Loucy (cell line): ENCODE measurements around the gene SLC6A20.

Experiments used
- H2AFZ ChIP-seq: fragments of 200-600 bp; sonication (generic); 2 replicates; pipeline ENCODE4 v1.6.0; 2016; ENCODE audit warnings: antibody characterized with exemption, mild to moderate bottlenecking, low read length, moderate library complexity
- H3F3A ChIP-seq: fragments of 200-600 bp; 2 replicates; pipeline ENCODE4 v1.6.0; 2016; ENCODE audit warnings: antibody characterized with exemption, low read depth, mild to moderate bottlenecking
- H3K27me3 ChIP-seq: fragments of 200-600 bp; sonication (generic); 2 replicates; pipeline ENCODE4 v1.6.1; 2014; ENCODE audit warnings: low read length, mild to moderate bottlenecking; ENCODE audit not compliant: insufficient read depth, poor library complexity, severe bottlenecking
- H3K36me3 ChIP-seq: fragments of 200-600 bp; sonication (generic); 2 replicates; pipeline ENCODE4 v1.6.1; 2016; ENCODE audit warnings: low read length; ENCODE audit not compliant: insufficient read depth
- H3K4me1 ChIP-seq: fragments of 200-600 bp; sonication (generic); 2 replicates; pipeline ENCODE4 v1.5.1; 2014; ENCODE audit warnings: low read length, mild to moderate bottlenecking; ENCODE audit not compliant: insufficient read depth, poor library complexity, severe bottlenecking
- H3K4me2 ChIP-seq: fragments of 200-600 bp; sonication (generic); 2 replicates; pipeline ENCODE4 v1.6.0; 2014; ENCODE audit warnings: antibody characterized with exemption, low read length, low read depth, mild to moderate bottlenecking; ENCODE audit not compliant: poor library complexity, severe bottlenecking
- H3K4me3 ChIP-seq: fragments of 200-600 bp; sonication (generic); 2 replicates; pipeline ENCODE4 v1.5.1; 2014; ENCODE audit warnings: low read length, mild to moderate bottlenecking, mixed read lengths; ENCODE audit not compliant: poor library complexity, severe bottlenecking
- H3K79me2 ChIP-seq: fragments of 200-600 bp; sonication (generic); 2 replicates; pipeline ENCODE4 v1.6.1; 2014; ENCODE audit warnings: low read length; ENCODE audit not compliant: insufficient read depth
- H3K9ac ChIP-seq: fragments of 200-600 bp; sonication (generic); 2 replicates; pipeline ENCODE4 v1.6.0; 2014; ENCODE audit warnings: mild to moderate bottlenecking, low read depth, low read length, moderate library complexity; ENCODE audit not compliant: poor library complexity, severe bottlenecking
- H3K9me2 ChIP-seq: fragments of 200-600 bp; sonication (generic); replicated peaks from 2 replicates; pipeline ENCODE4 v1.6.1; 2016; ENCODE audit warnings: low read depth, low read length, mixed read lengths
- H3K9me3 ChIP-seq: fragments of 200-600 bp; sonication (generic); 2 replicates; pipeline ENCODE4 v1.6.1; 2014; ENCODE audit warnings: mild to moderate bottlenecking, antibody characterized with exemption, low read length, low read depth; ENCODE audit not compliant: insufficient read depth
- H4K20me1 ChIP-seq: fragments of 200-600 bp; sonication (generic); 2 replicates; pipeline ENCODE4 v1.6.0; 2014; ENCODE audit warnings: antibody characterized with exemption, low read length, mild to moderate bottlenecking; ENCODE audit not compliant: insufficient read depth, poor library complexity, severe bottlenecking
- CTCF ChIP-seq: fragments of 200-600 bp; sonication (generic); conservative IDR thresholded peaks from 2 replicates; pipeline ENCODE4 v1.5.1; 2014; ENCODE audit warnings: mild to moderate bottlenecking, antibody characterized with exemption, low read length
- EZH2phosphoT487 ChIP-seq: fragments of 200-600 bp; IDR thresholded peaks from 2 replicates; pipeline ENCODE4 v1.6.1; 2018; ENCODE audit warnings: antibody characterized with exemption, mild to moderate bottlenecking, moderate library complexity, borderline replicate concordance

SLC6A20 gene

GRCh38 chr3:45746777-45747622 lies 49.3 kb downstream of the SLC6A20 start:
- Histone ChIP-seq H2AFZ (no peak overlapping the region), H3K9me3 (no peaks in the 10 kb centered on the region), H3F3A (no peaks in the 10 kb centered on the region), H4K20me1 (no peaks in the 10 kb centered on the region), H3K4me3 (no peak overlapping the region), H3K79me2 (no peaks in the 10 kb centered on the region), H3K4me1 (peaks cover 3% of the 10 kb centered on the region), H3K9ac (no peak overlapping the region), H3K4me2 (no peak overlapping the region), H3K27me3 (no peaks in the 10 kb centered on the region), H3K36me3 (peaks cover 54% of the 10 kb centered on the region; the same call in 1 of the 2 replicates), H3K9me2 (no peaks in the 10 kb centered on the region)
- TF ChIP-seq EZH2phosphoT487, result no peak
- TF ChIP-seq CTCF, result no peak

DNA sequence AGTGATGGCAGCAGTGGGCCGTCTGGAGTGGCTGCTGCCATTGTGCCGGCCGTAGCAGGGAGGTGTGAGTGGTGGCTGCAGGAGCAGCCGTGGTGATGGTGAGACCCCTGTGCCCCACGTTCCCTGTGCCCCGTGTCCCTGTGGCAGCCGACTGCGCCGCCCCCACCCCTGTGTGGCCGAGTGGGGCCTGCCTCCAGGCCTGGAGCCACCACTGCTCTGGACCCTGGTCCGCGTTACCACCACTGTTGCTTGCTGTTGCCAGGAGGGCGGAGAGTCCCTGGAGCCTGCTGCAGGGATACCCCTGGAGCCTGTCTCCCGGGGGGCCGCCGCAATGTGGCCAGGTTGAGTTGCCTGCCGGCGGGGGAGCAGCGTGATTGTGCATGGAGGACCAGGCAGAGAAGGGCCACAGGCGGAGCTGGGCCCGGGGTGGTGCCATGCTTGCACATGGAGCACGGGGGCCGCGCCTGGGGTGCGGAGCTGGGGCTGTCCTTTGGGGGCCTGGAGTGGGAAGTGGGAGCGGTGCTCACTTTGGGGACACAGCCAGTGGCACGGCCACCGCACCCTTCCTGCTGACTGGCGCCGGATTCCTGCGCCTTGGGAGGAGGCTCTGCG lies 50.1 kb downstream of the SLC6A20 start:
- Histone ChIP-seq H3K9me3 (no peaks in the 10 kb centered on the region), H3K36me3 (peaks cover 61% of the 10 kb centered on the region), H3F3A (no peaks in the 10 kb centered on the region), H3K4me2 (no peak overlapping the region), H3K4me1 (peaks cover 10% of the 10 kb centered on the region), H3K9ac (no peak overlapping the region), H3K27me3 (no peaks in the 10 kb centered on the region), H3K9me2 (no peaks in the 10 kb centered on the region), H3K4me3 (no peak overlapping the region), H3K79me2 (no peaks in the 10 kb centered on the region), H2AFZ (no peak overlapping the region), H4K20me1 (no peaks in the 10 kb centered on the region)
- TF ChIP-seq EZH2phosphoT487 (no peak), CTCF (no peak)

- peaks cover 95% of the 10 kb centered on the region for H3K36me3 ChIP-seq
- no peaks in the 10 kb centered on the region for H3K9me2 ChIP-seq
These were observed 53.8 kb downstream of the SLC6A20 start for GRCh38 chr3:45742461-45743089.

More at GRCh38 chr3:45742461-45743089, 53.8 kb downstream of the SLC6A20 start:
- Histone ChIP-seq H3K27me3 (no peaks in the 10 kb centered on the region), H3K4me3 (no peak overlapping the region), H3K9me3 (no peaks in the 10 kb centered on the region), H3K4me1 (peaks cover 14% of the 10 kb centered on the region), H2AFZ (no peak overlapping the region), H3F3A (no peaks in the 10 kb centered on the region), H3K79me2 (no peaks in the 10 kb centered on the region), H3K4me2 (no peak overlapping the region), H4K20me1 (no peaks in the 10 kb centered on the region), H3K9ac (no peak overlapping the region)
- no peak for TF ChIP-seq CTCF
- no peak for TF ChIP-seq EZH2phosphoT487
